Measurements from ENCODE around the gene MRAS.
"Not testable (repeated sequence)": the region's sequence is repeated elsewhere in the genome, so short reads cannot be mapped to it uniquely, and the experiment has no call there.

Gene MRAS

GRCh38 chr3:138443521-138444503, 95.4 kb downstream of the MRAS start:
- no peaks in the 10 kb centered on the region for H3K4me1 Mint-ChIP-seq (ENCODE audit: low read depth)
- no peaks in the 10 kb centered on the region for H3K36me3 Mint-ChIP-seq (ENCODE audit: low read depth)
- no peaks in the 10 kb centered on the region for H3K9me3 Mint-ChIP-seq
- H3K27me3 Mint-ChIP-seq = no peaks in the 10 kb centered on the region
- H3K4me3 Mint-ChIP-seq = no peak overlapping the region
- no peak overlapping the region for H3K27ac Mint-ChIP-seq

DNA sequence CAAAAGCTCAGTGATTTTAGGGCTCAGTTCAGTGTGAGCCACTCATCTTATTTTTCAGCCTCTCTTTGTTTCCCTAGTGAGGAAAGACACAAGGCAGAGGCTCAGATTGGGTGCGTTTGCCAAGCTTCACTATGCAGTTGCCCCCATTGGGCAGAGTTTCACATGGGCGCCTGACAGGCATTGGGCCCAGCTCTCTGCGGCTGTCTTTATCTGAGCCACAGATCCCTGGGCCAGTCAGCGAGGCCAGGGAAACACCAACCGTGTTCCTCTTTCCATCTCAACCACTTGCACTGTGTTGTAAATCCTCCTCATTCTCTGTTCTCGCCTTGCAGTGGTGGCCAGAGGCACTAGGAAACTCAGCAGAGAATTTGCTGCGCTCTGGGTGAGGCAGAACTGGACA, 96.9 kb downstream of the MRAS start:
- no peaks in the 10 kb centered on the region for H3K4me1 Mint-ChIP-seq (ENCODE audit: low read depth)
- no peaks in the 10 kb centered on the region for H3K36me3 Mint-ChIP-seq (ENCODE audit: low read depth)

DNA sequence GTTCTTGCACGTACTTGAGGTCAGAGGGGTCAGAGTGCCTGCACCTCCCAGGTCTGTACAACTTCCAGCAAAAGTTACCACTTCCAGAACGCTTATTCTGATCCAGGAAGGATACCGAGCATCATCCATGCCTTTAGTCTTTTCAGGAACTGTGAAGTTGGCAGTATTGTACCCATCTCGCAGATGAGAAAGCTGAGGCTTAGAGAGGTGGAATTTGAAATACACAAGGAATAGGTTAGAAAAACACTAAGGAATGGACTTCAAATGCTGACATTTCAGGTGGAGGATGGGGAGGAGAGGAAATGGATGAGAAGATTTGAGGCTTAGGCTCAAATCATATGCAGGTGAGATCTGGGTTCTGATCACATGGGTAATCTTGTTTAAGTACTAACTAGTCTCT, 97.3 kb downstream of the MRAS start:
- Mint-ChIP-seq H3K4me3 (no peak overlapping the region), H3K4me1 (ENCODE audit: low read depth) (no peaks in the 10 kb centered on the region), H3K27me3 (no peaks in the 10 kb centered on the region), H3K27ac (no peak overlapping the region), H3K9me3 (no peaks in the 10 kb centered on the region), H3K36me3 (ENCODE audit: low read depth) (no peaks in the 10 kb centered on the region)

More for the DNA sequence above, 96.9 kb downstream of the MRAS start:
- H3K27me3 Mint-ChIP-seq = no peaks in the 10 kb centered on the region
- H3K4me3 Mint-ChIP-seq = no peak overlapping the region
- H3K27ac Mint-ChIP-seq = no peak overlapping the region
- no peaks in the 10 kb centered on the region for H3K9me3 Mint-ChIP-seq

DNA sequence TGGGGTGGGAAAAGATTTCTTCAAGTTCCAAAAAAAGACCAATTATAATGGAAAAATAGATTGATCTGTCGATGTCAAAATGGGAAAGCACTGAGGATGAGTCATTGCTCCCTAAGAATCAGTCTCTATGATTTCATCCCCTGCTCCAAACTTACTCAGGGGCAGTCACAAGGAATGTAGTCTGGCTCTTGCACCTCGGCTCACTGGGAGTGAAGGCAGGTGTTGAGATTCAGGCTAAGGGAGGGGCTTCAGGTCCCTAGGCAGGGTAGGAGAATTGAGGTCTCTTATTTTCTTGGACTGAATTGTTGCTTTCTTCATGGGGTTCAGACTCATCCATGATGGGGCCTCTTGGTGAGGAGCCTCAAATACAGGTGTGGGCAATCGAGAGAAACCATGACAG, 100.3 kb downstream of the MRAS start:
- Mint-ChIP-seq H3K36me3 (ENCODE audit: low read depth) (no peaks in the 10 kb centered on the region), H3K27ac (no peak overlapping the region), H3K27me3 (no peaks in the 10 kb centered on the region), H3K4me3 (no peak overlapping the region), H3K4me1 (ENCODE audit: low read depth) (no peaks in the 10 kb centered on the region), H3K9me3 (no peaks in the 10 kb centered on the region)

DNA sequence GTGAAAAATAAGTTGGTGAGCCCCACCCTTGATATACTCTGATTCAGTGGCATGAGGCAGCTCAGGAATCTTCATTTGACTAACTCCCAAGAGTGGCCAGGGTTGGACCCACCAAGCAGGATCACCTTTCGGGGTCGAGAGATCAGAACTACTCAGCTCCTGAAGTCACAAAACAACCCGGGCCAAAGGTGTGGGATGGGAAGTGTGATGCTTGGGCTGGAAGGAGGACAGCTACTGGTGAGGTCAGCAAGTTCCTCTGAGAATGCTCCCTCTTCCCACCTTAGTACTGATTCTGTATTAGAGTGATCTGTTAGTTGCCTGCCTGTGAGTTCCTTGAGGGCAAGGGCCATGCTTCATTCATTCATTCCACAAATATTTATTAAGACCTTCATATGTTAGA, 101.1 kb downstream of the MRAS start:
- Mint-ChIP-seq H3K9me3 (no peaks in the 10 kb centered on the region), H3K36me3 (ENCODE audit: low read depth) (no peaks in the 10 kb centered on the region), H3K27me3 (no peaks in the 10 kb centered on the region), H3K4me3 (no peak overlapping the region), H3K4me1 (ENCODE audit: low read depth) (no peaks in the 10 kb centered on the region), H3K27ac (no peak overlapping the region)

GRCh38 chr3:138450181-138450580, 101.8 kb downstream of the MRAS start:
- Mint-ChIP-seq H3K4me3 (no peak overlapping the region), H3K9me3 (no peaks in the 10 kb centered on the region)

DNA sequence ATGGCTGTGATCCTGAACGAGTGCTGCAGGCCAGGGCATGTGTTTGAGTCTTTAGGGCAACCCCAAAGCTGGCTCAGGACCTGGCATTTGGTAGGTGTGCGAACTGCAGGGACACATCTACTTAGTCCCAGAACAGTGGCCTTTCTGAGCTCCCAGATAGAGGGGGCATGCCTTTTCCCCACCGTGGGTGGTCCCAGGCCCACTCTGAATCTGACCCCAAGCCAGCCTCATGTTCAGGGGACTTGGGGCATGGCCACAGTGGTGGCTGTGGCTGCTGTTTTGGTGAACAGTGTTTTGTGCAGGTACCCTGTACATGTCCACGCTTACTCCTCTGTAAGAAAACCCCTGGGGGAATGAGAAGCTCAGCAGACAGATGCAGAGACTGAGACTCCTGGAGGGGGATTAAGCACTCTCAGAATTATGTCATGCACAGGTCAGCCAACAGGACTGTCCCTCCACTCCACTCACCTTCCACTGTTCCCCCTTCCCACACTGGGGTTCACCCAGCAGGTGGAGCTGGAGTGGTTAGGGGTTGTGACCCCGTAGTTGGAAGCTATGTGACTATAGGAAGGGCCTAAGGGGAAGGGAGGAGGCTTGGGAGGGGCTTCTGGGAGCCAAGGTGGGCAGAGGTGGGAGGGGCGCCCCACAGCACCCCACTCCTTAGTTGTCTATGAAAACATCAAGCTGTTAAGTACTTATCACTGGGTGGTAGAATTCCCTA, 102.5 kb downstream of the MRAS start:
- no peaks in the 10 kb centered on the region for H3K4me1 Mint-ChIP-seq (ENCODE audit: low read depth)

More at GRCh38 chr3:138450181-138450580, 101.8 kb downstream of the MRAS start:
- no peak overlapping the region for H3K27ac Mint-ChIP-seq
- no peaks in the 10 kb centered on the region for H3K36me3 Mint-ChIP-seq (ENCODE audit: low read depth)
- H3K4me1 Mint-ChIP-seq (ENCODE audit: low read depth) = no peaks in the 10 kb centered on the region
- no peaks in the 10 kb centered on the region for H3K27me3 Mint-ChIP-seq

GRCh38 chr3:138451595-138452162, 103.3 kb downstream of the MRAS start:
- Mint-ChIP-seq H3K27me3 (no peaks in the 10 kb centered on the region), H3K4me1 (ENCODE audit: low read depth) (no peaks in the 10 kb centered on the region), H3K36me3 (ENCODE audit: low read depth) (no peaks in the 10 kb centered on the region), H3K9me3 (no peaks in the 10 kb centered on the region), H3K4me3 (no peak overlapping the region), H3K27ac (no peak overlapping the region)

More for the DNA sequence above, 102.5 kb downstream of the MRAS start:
- Mint-ChIP-seq H3K36me3 (ENCODE audit: low read depth) (no peaks in the 10 kb centered on the region), H3K4me3 (no peak overlapping the region), H3K27ac (no peak overlapping the region), H3K9me3 (no peaks in the 10 kb centered on the region), H3K27me3 (no peaks in the 10 kb centered on the region)

DNA sequence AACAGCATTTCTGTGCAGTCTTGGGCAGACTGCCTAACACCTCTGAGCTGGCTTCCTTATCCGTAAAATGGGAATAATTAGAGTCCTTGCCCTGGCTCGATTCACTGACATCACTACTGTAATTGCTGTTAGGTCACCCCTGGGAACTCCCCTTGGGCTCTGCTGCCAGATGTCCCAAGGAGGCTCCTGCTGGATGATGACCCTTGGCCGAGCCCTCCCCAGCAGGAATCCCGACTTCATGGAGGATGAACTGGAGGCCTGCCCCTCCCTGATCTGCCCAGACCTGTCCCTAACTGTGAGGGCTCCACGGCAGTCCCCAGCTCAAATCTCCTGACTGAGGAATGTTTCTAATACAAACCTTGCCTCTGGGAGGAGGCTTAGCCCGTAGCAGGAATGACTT, 104.1 kb downstream of the MRAS start:
- no peak overlapping the region for H3K4me3 Mint-ChIP-seq
- H3K36me3 Mint-ChIP-seq (ENCODE audit: low read depth) = no peaks in the 10 kb centered on the region
- H3K27ac Mint-ChIP-seq = no peak overlapping the region
- H3K4me1 Mint-ChIP-seq (ENCODE audit: low read depth) = no peaks in the 10 kb centered on the region
- no peaks in the 10 kb centered on the region for H3K9me3 Mint-ChIP-seq
- H3K27me3 Mint-ChIP-seq = no peaks in the 10 kb centered on the region

GRCh38 chr3:138453940-138454339, 105.6 kb downstream of the MRAS start:
- not testable (repeated sequence) for H3K4me1 Mint-ChIP-seq (ENCODE audit: low read depth); H3K4me3 Mint-ChIP-seq; H3K36me3 Mint-ChIP-seq (ENCODE audit: low read depth); H3K27ac Mint-ChIP-seq; H3K27me3 Mint-ChIP-seq; H3K9me3 Mint-ChIP-seq

Measured in stimulated activated naive CD8-positive, alpha-beta T cell treated with anti-CD3 and anti-CD28 coated beads, Interleukin-15, Interleukin-2, amounts not matched to agents 100 ng/mL and 50 ng/mL, for 24 hours (primary cell).